CD14-positive monocyte (primary cell): ENCODE data around the gene SS18L1. TPM values are rescaled to one million over a fixed set of nuclear protein-coding genes. Genes with fewer than 3 reads are reported as not detected.

Experiments used
- DNase-seq, 3 donors: peaks; one replicate each; pipeline ENCODE4 v3.0.0-alpha.2; 2011 to 2022
- H2AFZ ChIP-seq: 2 replicates; pipeline ENCODE4 v1.6.0; 2012; ENCODE audit warnings: mild to moderate bottlenecking, low read depth, low read length, inconsistent platforms; ENCODE audit not compliant: insufficient read depth, poor library complexity, severe bottlenecking
- H3K27ac ChIP-seq, 2 donors: 1 replicate in 1 of 2; 2 replicates in 1 of 2; pipeline ENCODE4 v1.5.1; 2012 to 2013; ENCODE audit warnings: low read length in 2 of 2, control low read depth in 1 of 2, inconsistent platforms in 1 of 2, low read depth in 1 of 2, mild to moderate bottlenecking in 1 of 2
- H3K27me3 ChIP-seq, 2 donors: one replicate each; pipeline versions ENCODE4 v1.6.0 to v1.6.1; 2011 to 2013; ENCODE audit warnings: low read length in 2 of 2; ENCODE audit not compliant: control insufficient read depth in 2 of 2, insufficient read depth in 2 of 2
- H3K36me3 ChIP-seq, 2 donors: replicated peaks in 1 of 2; 1 replicate in 1 of 2; 2 replicates in 1 of 2; pipeline versions ENCODE4 v1.5.1 to v1.6.1; 2012 to 2013; ENCODE audit warnings: low read length in 2 of 2, control low read depth in 1 of 2, inconsistent platforms in 1 of 2, mild to moderate bottlenecking in 1 of 2; ENCODE audit not compliant: insufficient read depth in 2 of 2, control insufficient read depth in 1 of 2
- H3K4me1 ChIP-seq, 2 donors: 1 replicate in 1 of 2; 2 replicates in 1 of 2; pipeline versions ENCODE4 v1.5.1 to v1.6.1; 2012 to 2013; ENCODE audit warnings: low read length in 2 of 2, control low read depth in 1 of 2, inconsistent platforms in 1 of 2, mild to moderate bottlenecking in 1 of 2, moderate library complexity in 1 of 2; ENCODE audit not compliant: insufficient read depth in 2 of 2, control insufficient read depth in 1 of 2
- H3K4me2 ChIP-seq: replicated peaks from 2 replicates; pipeline ENCODE3; 2012; ENCODE audit warnings: low read length, moderate library complexity, mild to moderate bottlenecking; ENCODE audit not compliant: poor library complexity, severe bottlenecking; ENCODE audit errors: extremely low read depth
- H3K4me3 ChIP-seq, 3 experiments: fragments of 200-600 bp in 1 of 3; sonication (generic) in 1 of 3; replicated peaks in 1 of 3; 1 replicate in 2 of 3; 2 replicates in 1 of 3; pipeline ENCODE4 v1.5.1; 2011 to 2013; ENCODE audit warnings: low read length in 3 of 3, mild to moderate bottlenecking in 3 of 3, control low read depth in 2 of 3, low read depth in 2 of 3, inconsistent platforms in 1 of 3, moderate library complexity in 1 of 3
- H3K79me2 ChIP-seq: 2 replicates; pipeline ENCODE4 v1.6.0; 2012; ENCODE audit warnings: mild to moderate bottlenecking, control low read depth, inconsistent platforms, low read length, moderate library complexity; ENCODE audit not compliant: insufficient read depth
- H3K9ac ChIP-seq: 2 replicates; pipeline ENCODE4 v1.6.0; 2017; ENCODE audit warnings: low read length, mild to moderate bottlenecking; ENCODE audit not compliant: insufficient read depth, poor library complexity, severe bottlenecking
- H3K9me3 ChIP-seq, 2 donors: replicated peaks in 1 of 2; 1 replicate in 1 of 2; 2 replicates in 1 of 2; pipeline versions ENCODE4 v1.5.1 to v1.6.1; 2012 to 2013; ENCODE audit warnings: low read length in 2 of 2, control low read depth in 1 of 2; ENCODE audit not compliant: control insufficient read depth in 1 of 2, insufficient read depth in 1 of 2
- H4K20me1 ChIP-seq: 2 replicates; pipeline ENCODE4 v1.6.0; 2012; ENCODE audit warnings: mild to moderate bottlenecking, low read length, control low read depth, moderate library complexity; ENCODE audit not compliant: insufficient read depth
- H3K27ac Mint-ChIP-seq, 7 donors: one replicate each; pipeline ENCODE4 v1.8.0; 2020; ENCODE audit warnings: mild to moderate bottlenecking in 7 of 7, mixed read lengths in 7 of 7, moderate library complexity in 6 of 7, inconsistent platforms in 2 of 7
- H3K27me3 Mint-ChIP-seq, 3 donors: one replicate each; pipeline ENCODE4 v1.8.0; 2021 to 2022; ENCODE audit warnings: low read depth in 3 of 3, mild to moderate bottlenecking in 3 of 3, mixed read lengths in 3 of 3, moderate library complexity in 3 of 3, inconsistent platforms in 1 of 3
- H3K36me3 Mint-ChIP-seq, 2 donors: one replicate each; pipeline ENCODE4 v1.8.0; 2020; ENCODE audit warnings: mixed read lengths in 2 of 2, inconsistent platforms in 1 of 2, mild to moderate bottlenecking in 1 of 2
- H3K4me1 Mint-ChIP-seq: one replicate; pipeline ENCODE4 v1.8.0; 2020; ENCODE audit warnings: mild to moderate bottlenecking, mixed read lengths
- H3K4me3 Mint-ChIP-seq, 2 donors: one replicate each; pipeline ENCODE4 v1.8.0; 2020; ENCODE audit warnings: mild to moderate bottlenecking in 2 of 2, mixed read lengths in 2 of 2, moderate library complexity in 1 of 2
- H3K9me3 Mint-ChIP-seq, 7 donors: one replicate each; pipeline ENCODE4 v1.8.0; 2020 to 2022; ENCODE audit warnings: mixed read lengths in 7 of 7, mild to moderate bottlenecking in 6 of 7, moderate library complexity in 6 of 7, inconsistent platforms in 2 of 7
- WGBS: methylation state at CpG from one replicate; pipeline ENCODE4 v1.1.5; 2013; ENCODE audit warnings: missing lambda C conversion rate; ENCODE audit not compliant: insufficient coverage; 5-methylcytosine and 5-hydroxymethylcytosine counted together
- intact Hi-C, 2 donors: fragments of 100-400 bp; cut with micrococcal nuclease; formaldehyde crosslinking; loops; one replicate each; pipeline versions ENCODE4 v1.15.0 to v1.15.1; 2023
- polyA plus RNA-seq, 3 donors: library from polyadenylated mRNA; depleted of rRNA in 1 of 3; unstranded in 2 of 3; stranded (reverse) in 1 of 3; fragments of 300-500 nt in 2 of 3; fragments of >200 nt in 1 of 3; fragmentation: Illumina TruSeq in 2 of 3; gene quantifications; 1 replicate in 2 of 3; 2 replicates in 1 of 3; pipeline ENCODE4 v1.2.3, GENCODE V29; 2012 to 2021
- TF ChIP-seq, protein P1 (sequence below): fragments of 200-600 bp; IDR thresholded peaks from one replicate; pipeline ENCODE4 v1.8.0; 2022; ENCODE audit warnings: antibody characterized with exemption, mild to moderate bottlenecking

SS18L1 gene
- polyA plus RNA-seq, 3 donors, result 0.75 to 16.5 (median 1.1) TPM

DNA sequence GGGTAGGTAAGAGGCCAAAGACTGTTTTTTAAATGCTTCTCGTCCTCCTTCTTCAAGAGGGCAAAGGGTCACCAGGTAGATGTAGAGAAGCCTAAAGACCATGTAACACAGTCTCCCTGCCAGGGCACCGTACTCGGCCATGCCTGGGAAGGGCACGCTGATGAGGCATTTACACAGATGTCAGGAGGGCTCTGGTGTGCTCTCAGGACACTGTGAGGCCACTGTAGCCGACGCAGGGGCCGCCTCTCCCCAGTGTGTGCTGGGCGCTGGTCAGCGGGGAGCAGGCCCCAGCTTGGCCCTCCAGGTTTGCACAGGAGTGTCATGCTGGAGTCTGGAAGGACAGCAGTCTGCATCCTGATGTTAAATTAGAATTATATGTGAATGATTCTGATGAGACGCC, 32.1 kb downstream of the SS18L1 start:
- no peak for DNase-seq
- Mint-ChIP-seq H3K4me3 (no peak overlapping the region), H3K9me3 (no peaks in the 10 kb centered on the region), H3K27me3 (peaks cover 0 to 2% (median 0%) of the 10 kb centered on the region in 3 donors), H3K36me3 (peaks cover 33 to 75% of the 10 kb centered on the region in 2 donors), H3K4me1 (no peaks in the 10 kb centered on the region), H3K27ac (peak overlapping the region in 1 of 7 donors; percentile 61)
- TF ChIP-seq, protein P1, sequence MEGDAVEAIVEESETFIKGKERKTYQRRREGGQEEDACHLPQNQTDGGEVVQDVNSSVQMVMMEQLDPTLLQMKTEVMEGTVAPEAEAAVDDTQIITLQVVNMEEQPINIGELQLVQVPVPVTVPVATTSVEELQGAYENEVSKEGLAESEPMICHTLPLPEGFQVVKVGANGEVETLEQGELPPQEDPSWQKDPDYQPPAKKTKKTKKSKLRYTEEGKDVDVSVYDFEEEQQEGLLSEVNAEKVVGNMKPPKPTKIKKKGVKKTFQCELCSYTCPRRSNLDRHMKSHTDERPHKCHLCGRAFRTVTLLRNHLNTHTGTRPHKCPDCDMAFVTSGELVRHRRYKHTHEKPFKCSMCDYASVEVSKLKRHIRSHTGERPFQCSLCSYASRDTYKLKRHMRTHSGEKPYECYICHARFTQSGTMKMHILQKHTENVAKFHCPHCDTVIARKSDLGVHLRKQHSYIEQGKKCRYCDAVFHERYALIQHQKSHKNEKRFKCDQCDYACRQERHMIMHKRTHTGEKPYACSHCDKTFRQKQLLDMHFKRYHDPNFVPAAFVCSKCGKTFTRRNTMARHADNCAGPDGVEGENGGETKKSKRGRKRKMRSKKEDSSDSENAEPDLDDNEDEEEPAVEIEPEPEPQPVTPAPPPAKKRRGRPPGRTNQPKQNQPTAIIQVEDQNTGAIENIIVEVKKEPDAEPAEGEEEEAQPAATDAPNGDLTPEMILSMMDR, result no peak
- no peak overlapping the region for H2AFZ ChIP-seq
- 98% methylated on average over 7 of the region's 10 CpGs for WGBS
- H3K27ac ChIP-seq, result no peak overlapping the region
- H3K36me3 ChIP-seq, result peaks cover 27 to 47% of the 10 kb centered on the region in 2 donors
- no peaks in the 10 kb centered on the region for H4K20me1 ChIP-seq
- no peaks in the 10 kb centered on the region for H3K4me1 ChIP-seq
- intact Hi-C loops, result no loop called here
- no peak overlapping the region for H3K4me2 ChIP-seq
- no peak overlapping the region for H3K9ac ChIP-seq
- no peaks in the 10 kb centered on the region for H3K27me3 ChIP-seq
- H3K79me2 ChIP-seq, result no peaks in the 10 kb centered on the region
- no peak overlapping the region for H3K4me3 ChIP-seq
- H3K9me3 ChIP-seq, result no peaks in the 10 kb centered on the region

DNA sequence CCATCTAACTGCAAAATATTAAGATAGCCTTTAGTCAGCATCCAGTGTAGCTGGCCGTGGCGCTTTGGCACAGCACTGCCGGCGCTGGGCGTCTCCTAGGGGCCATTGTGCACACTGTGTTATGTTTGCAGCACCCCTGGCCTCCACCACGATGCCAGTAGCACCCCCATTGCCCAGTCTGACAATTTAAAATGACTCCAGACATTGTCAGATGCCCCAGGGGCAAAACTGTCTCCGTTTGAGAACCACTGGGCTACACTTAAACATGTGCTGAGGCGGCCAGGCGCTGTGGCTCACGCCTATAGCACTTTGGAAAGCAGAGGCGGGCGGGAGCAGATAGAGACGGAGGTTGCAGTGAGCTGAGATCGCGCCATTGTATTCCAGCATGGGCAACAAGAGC, 33.3 kb downstream of the SS18L1 start:
- Histone ChIP-seq H3K79me2 (no peaks in the 10 kb centered on the region), H3K36me3 (peaks cover 27 to 47% of the 10 kb centered on the region in 2 donors), H3K4me2 (no peak overlapping the region), H3K9ac (no peak overlapping the region), H3K4me1 (peaks cover 0 to 1% of the 10 kb centered on the region in 2 donors), H3K9me3 (no peaks in the 10 kb centered on the region), H3K4me3 (no peak overlapping the region), H4K20me1 (no peaks in the 10 kb centered on the region), H2AFZ (no peak overlapping the region), H3K27ac (no peak overlapping the region), H3K27me3 (no peaks in the 10 kb centered on the region)
- Mint-ChIP-seq H3K27ac (no peak overlapping the region), H3K4me1 (peaks cover 3% of the 10 kb centered on the region), H3K9me3 (no peaks in the 10 kb centered on the region), H3K4me3 (no peak overlapping the region), H3K36me3 (peaks cover 33 to 68% of the 10 kb centered on the region in 2 donors), H3K27me3 (peaks cover 0 to 2% (median 0%) of the 10 kb centered on the region in 3 donors)
- TF ChIP-seq, protein P1, result no peak
- WGBS, result 96% methylated on average over 15 of the region's 15 CpGs
- no peak for DNase-seq
- intact Hi-C loops, result no loop called here
